IPS-11a (cell line): Measurements from ENCODE around the gene TMEM52.
A peak's percentile ranks its signal among the peaks of the same experiment; 100 is the strongest.

Source experiments
- H3K4me3 ChIP-seq: one replicate; pipeline ENCODE4 v1.5.1; 2013; ENCODE audit warnings: low read depth, low read length, control low read depth

The TMEM52 gene

DNA sequence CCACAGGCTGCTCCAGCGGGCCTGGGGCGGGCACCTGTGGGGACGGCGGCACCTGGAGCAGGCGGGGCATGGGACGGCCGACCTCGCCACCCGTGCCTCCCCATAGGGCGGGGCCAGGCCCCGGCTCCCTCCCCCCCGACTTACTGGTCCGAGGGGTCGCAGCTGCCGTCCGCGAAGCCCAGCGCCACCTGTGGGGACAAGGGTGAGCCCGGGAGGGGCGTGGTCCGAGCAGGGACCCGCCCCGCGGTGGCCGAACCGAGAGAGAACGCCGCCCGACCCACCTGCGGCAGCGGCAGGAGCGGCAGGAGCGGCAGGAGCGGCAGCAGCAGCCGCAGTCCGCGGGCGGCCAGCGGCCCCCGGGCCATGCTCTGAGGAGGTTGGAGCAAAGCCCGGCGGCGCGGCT lies at the start of gene TMEM52:
Gene TMEM52, minus strand, starts transcription at position 379 of the 403 bp plus-strand sequence. Its CDS starts 14 bp downstream, at position 365.
- H3K4me3 ChIP-seq, result peak within 1 kb of the TSS; percentile 44

DNA sequence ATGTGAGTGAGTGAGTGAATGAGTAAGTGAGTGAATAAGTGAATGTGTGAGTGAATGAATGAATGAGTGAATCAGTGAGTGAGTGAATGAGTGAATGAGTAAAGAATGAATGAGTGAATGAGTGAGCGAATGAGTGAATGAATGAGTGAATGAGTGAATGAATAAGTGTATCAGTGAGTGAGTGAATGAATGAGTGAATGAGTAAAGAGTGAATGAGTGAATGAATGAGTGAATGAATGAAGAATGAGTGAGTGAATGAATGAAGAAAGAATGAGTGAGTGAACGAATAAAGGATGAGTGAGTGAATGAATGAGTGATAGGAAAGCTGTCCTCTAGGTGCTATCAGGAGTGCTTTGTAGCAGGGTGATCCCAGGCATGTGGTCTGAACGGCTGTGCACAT lies 48.8 kb upstream of the TMEM52 start:
- H3K4me3 ChIP-seq, result no peak overlapping the region

DNA sequence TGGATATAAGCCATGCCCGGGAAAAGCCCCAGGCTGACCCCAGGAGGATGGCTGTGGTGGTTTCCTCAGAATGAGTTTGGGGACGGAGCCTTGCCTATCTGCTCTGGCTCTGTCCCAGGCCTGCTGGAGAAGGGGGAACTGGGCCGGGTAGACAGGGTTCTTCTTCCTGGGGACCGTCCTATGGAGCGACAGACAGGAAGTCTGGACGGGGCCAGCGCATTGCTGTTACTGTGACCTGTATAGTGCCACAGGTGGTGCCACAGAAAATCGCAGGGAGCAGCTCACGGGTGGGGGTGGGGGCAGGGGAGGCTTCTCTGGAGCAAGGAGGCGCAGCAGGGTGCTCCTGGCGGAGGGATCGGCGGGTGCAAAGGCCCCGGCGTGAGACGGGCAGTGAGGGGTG lies 48.1 kb upstream of the TMEM52 start:
- H3K4me3 ChIP-seq, result no peak overlapping the region

DNA sequence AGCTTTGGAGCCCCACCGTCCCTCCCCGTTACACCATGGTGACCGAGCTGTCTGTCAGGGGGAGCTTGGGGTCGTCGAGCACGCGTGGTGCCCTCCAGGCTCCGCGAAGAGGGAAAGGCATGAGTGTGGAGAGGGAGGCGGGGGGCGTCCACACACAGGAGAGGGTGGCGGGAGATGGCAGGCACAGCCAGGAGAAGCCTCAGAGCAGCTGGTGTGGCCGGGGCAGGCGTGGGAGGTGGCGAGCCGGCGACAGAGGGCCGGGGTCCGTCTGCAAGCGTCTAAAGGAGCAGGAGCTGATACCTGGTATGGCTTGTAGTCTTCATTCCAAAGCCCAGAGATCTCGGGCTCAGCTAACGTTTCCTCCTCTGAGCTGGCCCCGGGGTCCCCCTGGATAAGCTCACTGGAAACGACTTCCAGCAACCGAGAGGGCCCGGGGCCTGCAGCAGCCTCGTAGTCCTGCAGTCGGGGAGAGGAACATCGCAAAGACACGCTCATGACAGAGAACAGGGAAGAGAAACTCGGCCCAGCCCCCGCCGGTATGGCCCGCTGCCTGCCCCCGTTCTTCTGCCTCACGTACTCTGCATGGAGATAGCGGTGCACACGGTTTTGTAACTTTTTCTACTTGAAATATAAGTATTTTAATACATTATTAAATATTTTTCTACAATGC lies 47.1 kb upstream of the TMEM52 start:
- H3K4me3 ChIP-seq, result no peak overlapping the region

DNA sequence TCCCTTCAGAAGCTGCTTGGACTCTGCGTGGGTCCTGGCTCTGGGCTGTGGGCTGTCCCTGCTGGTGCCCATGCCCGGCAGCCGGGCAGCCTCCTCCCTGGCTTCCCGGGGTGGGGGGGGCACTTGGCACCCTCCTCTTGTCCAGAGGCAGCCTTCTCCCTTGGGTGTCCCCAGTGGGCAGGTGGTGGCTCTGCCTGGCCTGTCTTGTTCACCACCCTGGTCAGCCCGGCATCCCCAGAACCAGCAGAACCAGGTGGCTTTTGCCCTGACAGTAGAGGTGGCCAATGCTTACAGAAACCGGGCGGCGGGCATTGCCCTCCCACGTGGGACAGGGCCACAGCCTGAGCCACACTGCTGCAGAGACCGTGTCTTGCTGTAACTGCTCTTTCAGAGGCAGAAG lies 46.5 kb upstream of the TMEM52 start:
- no peak overlapping the region for H3K4me3 ChIP-seq

DNA sequence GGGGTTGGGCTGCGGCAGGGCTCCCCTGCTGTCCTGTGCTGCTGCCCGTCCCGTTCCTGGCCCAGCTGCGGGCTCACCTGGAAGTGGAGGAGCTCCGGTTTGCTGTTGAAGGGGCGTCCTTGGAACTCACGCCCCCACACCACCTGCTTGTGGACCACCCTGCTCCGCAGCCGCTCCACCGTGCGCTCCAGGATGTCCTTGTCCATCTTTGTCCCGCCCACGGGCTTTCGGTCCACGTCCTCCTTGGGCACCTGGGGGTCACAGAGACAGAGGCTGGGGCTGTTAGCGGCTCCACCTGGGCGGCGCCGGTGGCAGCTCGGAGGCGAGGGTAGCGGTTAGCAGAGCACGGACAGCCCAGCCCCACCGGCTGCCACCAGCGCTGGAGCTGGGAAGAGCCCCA lies 45.7 kb upstream of the TMEM52 start:
- no peak overlapping the region for H3K4me3 ChIP-seq

DNA sequence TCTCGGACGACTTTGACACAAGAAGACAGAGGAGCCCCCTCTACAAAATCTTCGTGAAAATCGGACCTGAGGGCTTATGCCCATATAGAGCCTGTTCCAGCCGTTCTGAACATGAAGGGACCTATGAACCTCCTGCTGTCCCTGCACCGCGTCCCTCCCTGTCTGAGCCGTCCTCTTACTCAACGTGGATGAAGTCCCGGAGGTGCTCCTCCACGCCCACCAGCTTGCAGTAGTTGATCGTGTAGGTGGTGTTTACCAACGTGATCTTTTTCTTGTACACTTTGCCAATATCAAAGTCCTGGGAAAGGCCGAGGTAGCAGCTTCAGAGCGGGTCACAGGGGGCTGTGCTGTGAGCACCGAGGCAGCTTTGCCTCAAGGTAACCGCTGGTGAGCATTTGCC lies 44.5 kb upstream of the TMEM52 start:
- H3K4me3 ChIP-seq, result no peak overlapping the region

DNA sequence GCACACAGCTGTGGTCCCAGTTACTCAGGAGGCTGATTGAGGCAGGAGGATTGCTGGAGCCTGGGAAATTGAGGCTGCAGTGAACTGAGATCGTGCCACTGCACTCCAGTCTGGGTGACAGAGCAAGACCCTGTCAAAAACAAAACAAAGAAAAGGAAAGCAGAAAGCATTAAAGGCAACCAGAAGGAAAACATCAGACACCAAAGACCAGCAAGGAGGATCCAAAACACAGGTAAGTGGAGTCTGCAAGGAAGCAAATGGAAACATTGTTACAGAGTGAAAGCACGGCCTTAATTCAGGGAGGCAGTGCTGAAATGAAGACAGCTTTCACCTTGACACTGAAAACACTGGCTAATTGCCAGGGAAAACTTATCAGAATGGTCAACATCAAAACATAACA lies 43.7 kb upstream of the TMEM52 start:
- H3K4me3 ChIP-seq, result no peak overlapping the region

DNA sequence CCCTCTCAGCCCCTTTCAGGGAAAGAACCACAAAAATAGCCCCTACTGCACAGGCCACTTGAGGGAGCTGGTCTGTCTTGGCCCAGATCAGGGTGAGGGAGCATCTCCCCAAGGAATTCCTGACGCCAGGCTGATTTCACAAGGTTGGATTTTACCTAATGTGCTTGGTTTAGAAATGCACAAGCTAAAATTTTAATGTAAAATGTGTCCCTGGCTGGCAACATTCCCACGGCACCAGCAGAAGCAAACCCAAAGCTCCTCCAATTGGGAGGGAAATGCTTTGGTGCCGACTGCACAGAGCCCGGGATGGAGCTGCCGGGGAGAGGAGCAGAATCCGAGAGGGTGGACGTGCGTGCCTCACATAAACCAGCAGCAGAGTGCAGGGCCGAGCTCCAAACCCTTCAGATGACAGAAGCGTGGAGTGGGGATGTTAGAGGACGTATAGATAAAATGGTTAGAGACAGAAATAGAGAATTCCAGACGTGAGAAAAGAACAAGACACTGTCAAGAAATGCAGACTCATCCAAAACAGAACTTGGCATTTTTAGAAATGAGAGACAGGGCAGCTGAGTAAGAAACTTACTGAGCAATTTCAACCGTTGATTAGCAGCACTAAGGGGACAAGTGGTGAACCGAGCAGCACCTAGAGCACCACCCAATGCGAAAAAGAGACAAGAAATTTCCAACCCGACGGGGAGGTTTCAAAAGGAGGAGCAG lies 41.6 kb upstream of the TMEM52 start:
- no peak overlapping the region for H3K4me3 ChIP-seq

DNA sequence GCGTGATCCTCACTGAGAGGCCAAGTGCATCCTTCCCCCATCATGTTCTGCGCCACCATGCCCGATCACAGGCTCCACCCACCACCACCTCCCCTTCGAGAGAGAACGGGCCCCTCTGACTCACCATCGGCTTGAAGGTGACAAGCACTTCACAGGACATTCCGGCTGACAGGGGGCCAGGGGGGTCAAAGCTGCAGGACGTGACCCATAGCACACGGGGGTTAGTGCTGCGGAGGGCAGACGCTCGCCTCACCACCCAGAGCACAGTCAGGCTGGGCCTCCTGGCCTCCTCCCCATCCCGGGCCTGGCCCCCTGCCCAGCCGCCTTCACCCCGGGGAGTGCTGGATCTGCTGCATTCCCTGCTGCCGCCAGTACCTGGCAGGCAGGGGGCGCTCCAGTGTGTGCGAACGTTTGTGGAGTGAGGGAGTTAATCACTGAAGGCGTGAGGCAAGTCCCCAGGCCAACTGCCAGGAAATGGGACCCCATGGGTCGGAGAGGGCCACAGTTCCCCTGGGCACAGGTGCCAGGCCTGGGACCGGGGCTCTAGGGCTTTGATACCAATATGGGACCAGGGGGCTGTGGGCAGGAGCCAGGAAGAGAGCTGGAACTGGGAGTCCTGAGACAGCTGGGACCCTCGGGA lies 40.9 kb upstream of the TMEM52 start:
- peak overlapping the region; percentile 18 for H3K4me3 ChIP-seq

DNA sequence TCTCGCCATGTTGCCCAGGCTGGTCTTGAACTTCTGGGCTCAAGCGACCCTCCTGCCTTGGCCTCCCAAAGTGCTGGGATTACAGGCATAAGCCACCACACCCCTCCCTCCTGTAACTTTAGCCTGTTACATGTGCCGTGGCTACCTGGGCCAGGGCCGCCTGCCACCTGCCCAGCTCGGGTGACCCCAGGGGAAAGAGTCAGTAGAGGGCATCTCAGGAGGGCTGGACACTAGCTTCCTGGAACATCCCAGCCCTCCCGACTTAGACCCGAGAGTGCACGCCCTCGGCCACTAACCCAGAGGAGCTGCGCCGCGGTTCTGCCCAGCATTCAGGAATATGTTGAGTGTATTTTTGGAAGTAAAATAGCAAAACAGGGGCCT lies 40.4 kb upstream of the TMEM52 start:
- H3K4me3 ChIP-seq, result no peak overlapping the region

DNA sequence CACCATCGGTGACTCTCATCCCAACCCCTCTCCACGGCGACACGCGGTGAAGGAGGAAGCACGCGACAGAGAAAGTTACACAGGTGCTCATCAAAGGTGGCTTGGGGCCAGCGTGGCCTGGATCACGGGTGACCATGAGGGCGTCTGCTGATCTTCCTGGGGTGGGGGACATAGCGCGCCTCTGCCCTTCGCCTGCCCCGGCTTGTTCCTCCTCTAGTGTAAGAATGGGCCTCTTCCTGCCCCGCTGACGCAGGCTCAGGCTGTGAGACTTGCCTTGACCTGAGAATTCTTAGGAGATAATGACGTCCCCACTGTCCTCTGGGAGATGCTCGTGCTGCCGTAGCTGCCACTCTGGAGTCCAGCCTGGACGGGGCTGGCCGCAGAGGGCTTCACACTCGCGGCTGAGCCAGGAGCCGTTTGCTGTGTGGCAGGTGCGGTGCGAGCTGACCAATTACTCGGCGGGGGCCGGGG lies 39.0 kb upstream of the TMEM52 start:
- no peak overlapping the region for H3K4me3 ChIP-seq

DNA sequence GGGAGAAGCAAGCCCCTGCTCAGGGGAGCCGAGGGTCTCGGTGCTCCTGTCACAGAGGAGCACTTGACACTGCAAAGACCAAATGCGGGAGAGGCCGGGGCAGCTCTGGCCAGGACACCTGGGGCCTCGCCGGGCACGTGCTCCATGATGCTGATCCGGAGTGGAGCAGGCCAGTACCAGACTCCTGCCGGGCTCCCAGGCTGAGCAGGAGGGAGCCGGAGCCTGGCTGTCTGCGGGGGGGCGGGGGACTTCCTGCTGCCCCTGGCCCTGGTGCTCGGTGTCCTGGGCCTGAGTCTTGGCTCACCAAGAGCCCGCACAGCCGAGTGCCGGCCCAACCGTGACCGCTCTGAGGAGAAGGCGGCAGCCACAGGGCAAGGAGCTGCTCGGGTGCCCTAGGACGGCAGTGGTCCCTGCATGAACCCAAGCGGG lies 38.5 kb upstream of the TMEM52 start:
- H3K4me3 ChIP-seq, result no peak overlapping the region

DNA sequence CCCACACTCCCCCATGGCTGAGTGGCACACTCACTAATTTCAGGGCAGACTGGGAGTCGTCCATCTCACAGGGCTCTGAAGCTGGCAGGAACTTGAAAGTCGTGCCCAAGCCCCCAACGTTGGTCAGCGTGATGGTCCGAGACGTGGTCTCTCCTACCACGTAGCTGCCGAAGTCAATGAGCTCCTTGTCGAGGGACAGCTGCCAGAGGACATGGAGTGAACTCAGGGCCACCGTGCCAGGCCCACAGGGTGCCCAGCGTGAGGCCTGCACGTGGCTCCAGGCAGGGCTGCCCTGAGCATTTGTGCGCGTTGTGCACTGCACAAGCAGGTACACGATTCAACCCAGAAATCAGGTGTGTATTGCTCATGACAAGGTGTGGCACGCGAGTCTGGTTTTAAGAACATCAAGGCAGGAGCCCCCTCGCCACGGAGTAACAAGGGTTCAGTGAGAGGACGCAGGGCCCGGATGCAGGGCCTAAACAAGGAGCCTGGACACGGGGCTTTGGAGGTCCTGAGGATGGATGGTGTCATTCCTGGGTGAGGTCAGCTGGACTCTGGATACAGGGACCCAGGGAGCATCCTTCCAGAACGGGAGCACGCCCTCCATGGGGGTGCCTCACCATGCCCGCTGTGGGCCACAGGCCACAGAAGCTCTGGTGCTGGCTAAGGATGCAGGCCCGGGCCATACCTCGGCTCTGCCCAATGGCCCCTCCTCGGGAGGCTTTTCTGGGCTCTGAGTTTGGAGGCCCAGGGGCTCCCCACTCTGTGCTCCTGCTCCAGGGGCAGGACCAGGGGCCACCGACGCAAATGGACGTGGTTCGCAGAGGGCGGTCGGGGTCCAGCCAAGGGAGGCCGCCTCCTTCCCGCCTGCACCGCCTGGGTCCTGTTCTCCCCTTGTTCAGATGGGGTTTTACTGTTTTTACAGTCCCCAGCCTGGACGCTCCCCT lies 37.8 kb upstream of the TMEM52 start:
- H3K4me3 ChIP-seq, result no peak overlapping the region

DNA sequence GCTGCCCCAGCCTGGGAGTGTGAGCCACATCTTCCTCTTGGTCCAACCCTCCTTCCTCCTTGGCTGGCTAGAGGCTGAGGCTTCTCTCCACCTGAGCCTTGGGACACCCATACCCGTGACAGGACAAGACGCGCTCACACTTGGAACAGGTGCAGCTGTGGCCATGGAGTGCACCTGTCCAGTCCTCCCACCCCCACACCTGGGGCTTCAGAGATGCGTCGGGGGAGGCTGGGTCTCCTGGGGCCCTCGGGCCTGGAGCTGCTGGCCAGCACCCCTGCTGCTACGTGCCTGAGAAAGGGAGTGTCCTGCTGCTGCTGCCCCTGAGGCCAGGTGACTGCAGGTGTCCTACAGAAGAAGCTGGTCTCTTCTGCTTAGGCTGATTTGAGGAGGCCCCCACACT lies 37.0 kb upstream of the TMEM52 start:
- H3K4me3 ChIP-seq, result no peak overlapping the region

DNA sequence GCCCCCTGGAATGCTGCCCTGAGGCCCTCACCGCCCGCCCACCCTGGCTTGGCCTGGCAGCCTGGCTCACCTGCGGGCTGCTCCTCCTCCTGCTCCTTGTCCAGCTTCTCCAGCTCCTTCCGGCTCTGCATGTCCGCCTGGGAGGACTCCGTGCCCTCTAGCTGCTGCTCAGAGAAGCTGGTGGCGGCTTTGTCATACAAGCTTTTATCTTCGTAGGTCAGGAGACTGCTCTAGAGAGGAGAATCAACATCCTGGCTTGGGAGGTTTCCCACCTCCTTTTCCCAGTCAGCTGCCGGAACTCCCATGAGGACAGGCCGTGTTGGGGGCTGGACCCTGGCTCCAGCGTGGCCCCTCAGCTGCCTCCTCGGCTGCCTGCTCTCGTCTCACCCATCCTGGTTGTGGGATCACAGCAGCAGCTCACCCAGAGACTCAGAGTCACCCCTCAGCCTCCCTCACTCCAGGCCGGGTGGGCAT lies 36.6 kb upstream of the TMEM52 start:
- no peak overlapping the region for H3K4me3 ChIP-seq

DNA sequence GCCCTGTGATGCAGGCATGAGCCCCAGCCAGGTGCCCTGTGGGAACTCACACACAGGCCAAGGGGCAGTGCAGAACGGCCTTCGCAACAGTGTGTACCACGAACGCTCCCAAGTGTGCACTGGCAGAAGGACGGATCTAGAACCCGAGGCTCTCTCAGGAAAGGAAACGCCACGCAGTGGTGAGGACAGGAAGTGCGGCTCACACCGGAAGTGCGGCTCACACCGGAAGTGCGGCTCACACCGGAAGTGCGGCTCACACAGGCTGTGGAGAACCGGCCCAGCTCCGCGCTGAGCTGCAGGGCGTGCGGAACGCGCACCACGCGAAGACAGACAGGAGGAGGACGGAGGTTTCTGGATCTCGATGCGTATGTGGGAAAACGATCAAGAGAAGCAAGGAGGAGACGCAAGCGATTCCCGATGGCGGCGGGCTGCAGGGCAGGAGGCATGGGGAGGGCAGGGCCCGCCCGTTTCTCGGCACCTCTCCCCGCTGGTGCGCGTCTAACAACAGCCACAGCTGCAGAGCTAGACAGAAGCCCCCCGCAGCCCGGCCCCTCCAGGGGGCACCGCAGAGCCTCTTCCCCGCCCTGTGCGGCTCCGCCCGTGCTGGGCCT lies 35.9 kb upstream of the TMEM52 start:
- no peak overlapping the region for H3K4me3 ChIP-seq

DNA sequence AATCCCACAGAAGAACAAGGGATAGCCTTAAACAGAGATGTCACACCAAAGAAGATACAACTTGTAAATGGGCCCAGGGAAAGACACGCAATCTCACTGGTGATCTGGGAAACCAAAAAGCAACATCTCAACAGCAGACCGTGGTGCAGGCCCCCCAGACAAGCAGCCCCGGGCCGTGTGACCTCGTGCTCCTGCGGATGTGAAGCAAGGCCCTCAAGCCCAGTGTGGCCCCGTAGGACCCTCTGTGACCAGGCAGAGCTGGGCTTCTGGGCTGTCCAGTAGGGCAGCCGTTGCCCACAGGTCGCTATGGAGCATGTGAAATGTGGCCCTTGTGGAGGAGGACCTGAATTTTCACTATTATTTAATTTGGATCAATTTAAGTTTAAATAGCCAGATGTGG lies 34.9 kb upstream of the TMEM52 start:
- H3K4me3 ChIP-seq, result no peak overlapping the region

DNA sequence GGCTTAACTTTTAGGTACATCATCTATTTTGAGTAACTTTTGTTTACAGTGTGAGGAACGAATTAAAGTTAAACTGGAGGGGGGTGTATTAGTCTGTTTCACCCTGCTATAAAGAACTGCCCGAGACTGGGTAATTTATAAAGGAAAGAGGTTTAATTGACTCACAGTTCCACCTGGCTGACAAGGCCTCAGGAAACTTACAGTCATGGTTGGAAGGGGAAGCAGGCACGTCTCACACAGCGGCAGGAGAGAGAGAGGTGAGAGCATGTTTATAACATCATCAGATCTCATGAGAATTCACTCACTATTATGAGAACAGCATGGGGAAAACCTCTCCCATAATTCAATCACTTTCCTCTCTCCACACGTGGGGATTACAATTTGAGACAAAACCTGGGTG lies 31.9 kb upstream of the TMEM52 start:
- no peak overlapping the region for H3K4me3 ChIP-seq

DNA sequence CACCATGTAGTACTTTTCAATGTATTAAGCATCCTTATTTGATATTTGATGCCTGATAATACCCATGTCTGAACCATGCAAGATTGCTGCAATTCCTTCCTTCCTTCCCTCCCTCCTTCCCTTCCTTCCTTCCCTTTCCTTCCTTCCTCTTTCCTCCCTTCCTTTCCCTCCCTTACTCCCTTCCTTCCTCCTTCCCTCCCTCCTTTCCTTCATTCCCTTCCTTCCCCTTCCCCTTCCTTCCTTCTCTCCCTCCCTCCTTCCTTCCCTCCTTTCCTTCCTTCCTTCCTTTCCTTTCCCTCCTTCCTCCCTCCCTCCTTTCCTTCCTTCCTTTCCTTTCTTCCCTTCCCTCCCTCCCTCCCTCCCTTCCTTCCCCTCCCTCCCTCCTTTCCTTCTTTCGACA lies 29.7 kb upstream of the TMEM52 start:
- H3K4me3 ChIP-seq, result no peak overlapping the region
